ENCODE results near the gene RAB40AL. TPM values are rescaled to one million over a fixed set of nuclear protein-coding genes. Genes with fewer than 3 reads are reported as not detected.

The RAB40AL gene
- total RNA-seq, 2 experiments from 2014 or later: 0.21 TPM; not detected in 1

Other genes with a start within 250 kb of the RAB40AL start
- 1 to 10 TPM; 1.7 to 2.0 TPM for gene GPRASP2, start 224.8 kb upstream of the RAB40AL start, total RNA-seq
- 1 to 10 TPM; 1.5 to 1.7 TPM for gene GPRASP3, start 216.5 kb upstream of the RAB40AL start, total RNA-seq
- gene BEX1, start 126.9 kb downstream of the RAB40AL start, total RNA-seq: under 1 TPM; 0.30 to 0.81 TPM
- not detected for gene NXF3, start 155.9 kb downstream of the RAB40AL start, total RNA-seq